ENCODE results near the gene KCNA2.

DNA sequence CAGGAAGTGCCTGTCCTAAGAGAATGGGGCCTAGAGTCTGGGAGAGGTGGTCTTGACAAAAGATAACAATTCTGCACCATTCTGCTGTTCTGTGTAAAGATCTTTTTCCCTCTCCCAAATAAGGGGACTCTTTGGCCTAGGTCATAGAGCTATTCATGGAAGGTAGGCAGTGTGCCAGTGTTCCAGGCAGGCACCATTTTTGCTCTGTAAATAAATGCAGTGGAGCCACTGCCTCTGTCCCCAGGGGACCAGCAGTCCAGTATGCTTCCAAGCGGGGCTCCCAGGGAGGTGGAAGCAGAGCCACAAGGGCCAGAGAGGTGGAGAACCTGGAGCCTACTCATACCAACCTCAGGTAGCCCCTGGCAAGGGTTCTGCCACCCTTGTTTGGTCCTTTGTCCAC lies 25.9 kb downstream of the KCNA2 start:
- TF ChIP-seq, protein P1, sequence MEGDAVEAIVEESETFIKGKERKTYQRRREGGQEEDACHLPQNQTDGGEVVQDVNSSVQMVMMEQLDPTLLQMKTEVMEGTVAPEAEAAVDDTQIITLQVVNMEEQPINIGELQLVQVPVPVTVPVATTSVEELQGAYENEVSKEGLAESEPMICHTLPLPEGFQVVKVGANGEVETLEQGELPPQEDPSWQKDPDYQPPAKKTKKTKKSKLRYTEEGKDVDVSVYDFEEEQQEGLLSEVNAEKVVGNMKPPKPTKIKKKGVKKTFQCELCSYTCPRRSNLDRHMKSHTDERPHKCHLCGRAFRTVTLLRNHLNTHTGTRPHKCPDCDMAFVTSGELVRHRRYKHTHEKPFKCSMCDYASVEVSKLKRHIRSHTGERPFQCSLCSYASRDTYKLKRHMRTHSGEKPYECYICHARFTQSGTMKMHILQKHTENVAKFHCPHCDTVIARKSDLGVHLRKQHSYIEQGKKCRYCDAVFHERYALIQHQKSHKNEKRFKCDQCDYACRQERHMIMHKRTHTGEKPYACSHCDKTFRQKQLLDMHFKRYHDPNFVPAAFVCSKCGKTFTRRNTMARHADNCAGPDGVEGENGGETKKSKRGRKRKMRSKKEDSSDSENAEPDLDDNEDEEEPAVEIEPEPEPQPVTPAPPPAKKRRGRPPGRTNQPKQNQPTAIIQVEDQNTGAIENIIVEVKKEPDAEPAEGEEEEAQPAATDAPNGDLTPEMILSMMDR (IDR thresholded peaks at IDR 0.05; ENCODE audit: borderline replicate concordance, extremely low read depth, low read length, poor library complexity, severe bottlenecking), result no peak
- TF ChIP-seq EZH2 (IDR thresholded peaks at IDR 0.05; ENCODE audit: borderline replicate concordance, low read depth, low read length, severe bottlenecking), result no peak

Measured in DND-41 (cell line).